GM19455 (cell line): ENCODE data around the gene PABPC3.

Source experiments
- ATAC-seq: cut with Tn5 transposase; IDR thresholded peaks from one replicate; pipeline ENCODE4 v1.9.1; 2021; ENCODE audit not compliant: unreplicated experiment

Gene PABPC3

DNA sequence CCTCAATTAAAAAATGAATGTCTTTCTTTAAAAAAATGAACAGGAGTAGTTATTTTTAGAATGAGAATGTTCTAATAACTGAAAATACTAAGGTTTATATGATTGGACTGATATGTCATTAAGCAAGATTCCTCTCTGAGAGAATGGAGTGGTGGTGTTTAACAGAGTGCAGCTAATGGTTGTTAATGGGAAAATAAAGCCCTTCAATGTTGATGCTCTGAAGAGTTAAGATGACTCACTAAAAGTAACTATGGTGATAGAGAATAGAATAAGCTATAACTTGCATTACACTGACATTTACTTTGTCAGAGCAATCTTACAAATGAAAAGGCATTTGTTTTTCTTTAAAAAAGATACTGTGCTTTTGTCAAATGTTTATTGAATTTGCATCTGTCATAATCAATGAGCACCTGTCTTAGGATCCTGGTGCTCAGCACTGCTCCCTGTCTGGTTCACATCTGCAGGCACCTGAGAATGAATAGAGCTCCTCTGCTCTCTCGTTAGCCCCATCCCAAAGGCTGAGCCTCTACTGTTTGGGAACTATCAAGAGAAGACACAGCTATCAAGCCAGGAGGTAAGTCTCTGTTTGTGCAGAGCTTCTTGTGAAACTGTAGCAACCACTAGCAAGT is 15.1 kb downstream of the PABPC3 start:
- ATAC-seq: no peak

DNA sequence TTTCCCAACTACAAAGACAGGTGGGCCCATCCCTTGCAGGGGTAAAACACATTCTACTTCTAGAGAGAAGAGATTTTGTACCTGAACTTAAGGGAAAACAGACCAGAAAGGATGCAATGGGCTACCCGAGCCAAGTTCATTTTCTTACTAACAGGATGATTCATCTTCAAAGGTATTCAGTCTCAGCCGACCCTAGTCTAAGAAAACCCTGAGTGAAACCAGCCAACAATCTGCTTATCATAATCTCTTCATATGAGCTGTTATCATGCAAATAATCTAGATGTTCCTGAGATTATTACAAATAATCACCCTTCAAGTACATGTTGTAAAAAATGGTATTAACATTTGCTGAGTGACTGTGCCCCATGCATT is 15.6 kb downstream of the PABPC3 start:
- ATAC-seq: no peak

GRCh38 chr13:25112695-25113255 is 16.8 kb downstream of the PABPC3 start:
- ATAC-seq: no peak

DNA sequence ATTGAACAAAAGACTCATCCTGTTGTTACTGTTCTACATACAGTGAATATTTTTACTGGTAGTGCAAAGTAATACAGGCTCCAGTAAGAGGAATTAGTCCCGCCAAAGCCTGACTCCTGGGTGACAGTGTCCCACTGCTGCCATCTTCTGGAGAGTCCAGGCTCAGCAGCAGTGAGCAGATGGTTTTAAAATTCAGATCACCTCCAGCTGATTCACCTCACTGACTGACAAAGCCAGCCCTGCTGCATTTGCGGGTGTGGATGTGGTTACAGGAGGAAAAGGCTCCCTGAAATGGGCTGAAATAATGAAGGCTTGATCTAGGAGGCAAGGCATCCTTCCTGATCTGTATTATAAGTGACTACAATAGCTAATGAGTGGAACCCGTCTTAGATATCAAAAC is 18.3 kb downstream of the PABPC3 start:
- peak; percentile 79 for ATAC-seq

DNA sequence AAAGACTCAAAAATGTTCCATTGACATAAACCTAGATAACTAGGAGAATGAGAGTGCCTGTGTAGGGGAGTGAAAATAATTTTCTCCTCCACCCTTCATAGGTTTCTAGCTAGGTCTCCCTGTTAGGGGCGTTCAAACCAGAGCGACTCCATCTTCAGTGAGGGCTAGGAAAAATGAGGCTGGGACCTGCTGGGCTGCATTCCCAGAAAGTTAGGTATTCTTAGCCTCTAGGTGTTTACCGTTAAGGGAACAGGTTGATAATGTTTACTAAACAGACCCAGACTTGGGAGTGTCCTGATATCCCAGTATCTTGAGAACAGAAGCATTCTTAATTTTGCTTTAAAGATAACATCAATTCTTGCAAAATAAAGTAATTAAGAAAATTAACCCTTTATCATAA is 20.1 kb downstream of the PABPC3 start:
- no peak for ATAC-seq

- ATAC-seq: no peak
Measured at GRCh38 chr13:25117312-25117711, 21.4 kb downstream of the PABPC3 start.

GRCh38 chr13:25118378-25118905 is 22.5 kb downstream of the PABPC3 start:
- no peak for ATAC-seq

DNA sequence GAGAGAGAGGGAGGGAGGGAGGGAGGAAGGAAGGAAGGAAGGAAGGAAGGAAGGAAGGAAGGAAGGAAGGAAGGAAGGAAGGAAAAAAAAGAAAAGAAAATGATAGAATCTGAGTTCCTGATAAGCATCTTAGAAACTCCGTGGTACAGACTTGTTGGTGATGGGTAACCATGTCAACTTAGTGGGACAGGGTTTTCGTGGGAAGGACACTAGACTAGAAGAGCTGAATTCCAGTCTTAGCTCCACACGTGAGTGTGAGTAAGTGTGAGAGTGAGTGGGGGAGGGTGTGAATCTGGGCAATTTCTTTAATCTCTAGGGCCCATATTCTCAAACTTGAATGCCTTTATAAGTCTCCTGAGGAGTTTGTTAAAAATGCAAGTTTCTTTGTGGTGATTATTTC is 35.0 kb downstream of the PABPC3 start:
- no peak for ATAC-seq

GRCh38 chr13:25131881-25132420 is 36.0 kb downstream of the PABPC3 start:
- ATAC-seq: no peak

DNA sequence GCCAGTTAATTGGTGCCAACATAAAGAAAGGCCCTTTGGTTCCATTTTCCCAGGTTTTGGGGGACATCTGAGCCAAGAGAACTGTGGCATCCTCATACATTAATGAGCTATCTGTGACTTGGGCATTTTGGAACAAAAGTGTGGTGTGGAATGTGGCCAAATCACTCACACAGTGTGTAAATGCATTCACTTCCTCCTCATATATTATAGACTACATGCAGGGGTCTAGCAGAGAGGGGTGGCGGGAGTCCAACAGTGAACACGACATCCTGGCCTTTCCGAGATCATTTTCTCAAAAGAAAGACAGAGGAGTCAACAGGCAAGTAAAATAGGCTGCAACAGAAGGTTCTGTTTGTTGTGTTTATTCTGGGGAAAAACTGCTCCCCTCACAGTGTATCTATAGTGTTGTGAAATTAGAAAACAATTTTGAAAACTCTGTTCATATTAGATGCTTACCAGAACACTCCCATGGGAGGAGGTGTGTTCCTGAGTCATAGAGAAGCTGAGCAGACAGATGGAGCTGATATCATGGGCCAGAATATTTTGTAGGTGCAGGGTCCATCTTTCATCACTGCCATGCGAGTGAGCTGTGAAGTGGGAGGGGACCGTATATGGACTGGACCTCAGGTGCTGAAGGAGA is 36.9 kb downstream of the PABPC3 start:
- ATAC-seq: no peak

DNA sequence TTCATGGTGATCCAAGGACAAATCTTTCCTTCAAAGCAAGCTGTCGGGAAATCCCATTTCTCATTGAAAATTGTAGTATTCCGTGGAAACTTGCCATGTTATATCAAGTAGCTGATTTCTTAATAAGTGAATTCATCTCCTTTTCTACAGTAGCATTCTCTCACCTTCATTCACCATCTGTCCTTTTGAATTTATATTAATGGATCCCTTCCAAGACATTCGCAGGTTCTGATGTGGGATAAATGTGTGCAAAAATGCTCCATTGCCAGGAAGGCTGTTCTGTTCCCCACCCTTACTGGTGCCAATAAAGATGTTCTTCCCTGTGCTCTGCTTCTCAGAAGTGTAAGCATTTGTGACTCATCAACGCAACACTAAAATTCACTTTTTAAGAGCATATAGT is 40.0 kb downstream of the PABPC3 start:
- no peak for ATAC-seq

GRCh38 chr13:25136880-25137787 is 41.2 kb downstream of the PABPC3 start:
- ATAC-seq: no peak

DNA sequence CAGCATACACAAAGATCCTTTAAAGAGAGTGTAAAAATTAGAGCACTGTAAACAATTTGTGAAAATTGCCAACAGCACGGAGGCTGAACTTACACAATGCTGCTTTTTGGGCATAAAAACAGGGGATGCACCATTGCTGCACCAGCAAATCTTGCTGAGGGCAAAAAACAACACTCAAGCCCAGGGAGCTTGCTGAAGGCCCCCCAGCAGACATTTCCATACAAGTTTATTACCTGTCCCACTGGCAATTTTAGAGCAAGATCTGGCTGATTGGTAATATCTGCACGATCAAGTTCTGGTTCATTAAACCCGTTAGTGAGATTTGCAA is 41.8 kb downstream of the PABPC3 start:
- no peak for ATAC-seq

DNA sequence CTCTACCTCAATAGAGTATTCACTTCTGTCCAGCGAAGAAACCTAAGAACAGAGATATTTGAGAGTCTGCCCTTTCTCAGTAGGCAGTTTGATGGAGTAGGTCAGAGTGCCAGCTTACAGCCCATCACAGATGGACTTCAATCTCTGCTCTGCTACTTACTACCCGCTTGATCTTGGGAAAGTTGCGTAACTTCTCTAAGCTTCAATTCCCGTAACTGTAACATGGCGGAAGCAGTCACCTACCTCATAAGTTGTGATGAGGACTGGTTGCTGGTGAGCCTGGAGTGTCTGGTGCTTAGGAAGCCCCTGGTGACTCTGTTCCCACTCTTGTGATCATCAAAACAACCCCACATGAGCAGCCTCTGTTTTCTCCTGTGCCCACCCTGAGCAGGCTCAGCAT is 45.1 kb downstream of the PABPC3 start:
- ATAC-seq: no peak

DNA sequence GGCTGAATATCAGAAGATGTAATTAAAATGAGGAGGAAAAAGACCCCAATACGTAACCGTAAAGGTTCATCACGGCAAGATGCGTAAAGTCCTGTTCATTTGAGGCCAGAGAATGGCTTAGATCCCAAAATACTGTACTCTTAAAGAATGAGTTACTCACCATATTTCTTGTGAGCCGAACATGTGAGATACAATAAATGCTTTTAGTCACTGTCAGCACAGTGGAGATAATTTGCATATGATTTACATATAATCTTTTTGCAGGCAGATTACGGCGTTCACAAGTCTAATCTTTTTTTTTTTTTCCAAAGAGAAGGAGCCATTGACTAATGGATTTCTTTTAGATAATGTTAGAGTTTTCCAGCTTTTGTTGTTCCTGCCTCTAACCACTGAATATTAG is 47.8 kb downstream of the PABPC3 start:
- no peak for ATAC-seq

DNA sequence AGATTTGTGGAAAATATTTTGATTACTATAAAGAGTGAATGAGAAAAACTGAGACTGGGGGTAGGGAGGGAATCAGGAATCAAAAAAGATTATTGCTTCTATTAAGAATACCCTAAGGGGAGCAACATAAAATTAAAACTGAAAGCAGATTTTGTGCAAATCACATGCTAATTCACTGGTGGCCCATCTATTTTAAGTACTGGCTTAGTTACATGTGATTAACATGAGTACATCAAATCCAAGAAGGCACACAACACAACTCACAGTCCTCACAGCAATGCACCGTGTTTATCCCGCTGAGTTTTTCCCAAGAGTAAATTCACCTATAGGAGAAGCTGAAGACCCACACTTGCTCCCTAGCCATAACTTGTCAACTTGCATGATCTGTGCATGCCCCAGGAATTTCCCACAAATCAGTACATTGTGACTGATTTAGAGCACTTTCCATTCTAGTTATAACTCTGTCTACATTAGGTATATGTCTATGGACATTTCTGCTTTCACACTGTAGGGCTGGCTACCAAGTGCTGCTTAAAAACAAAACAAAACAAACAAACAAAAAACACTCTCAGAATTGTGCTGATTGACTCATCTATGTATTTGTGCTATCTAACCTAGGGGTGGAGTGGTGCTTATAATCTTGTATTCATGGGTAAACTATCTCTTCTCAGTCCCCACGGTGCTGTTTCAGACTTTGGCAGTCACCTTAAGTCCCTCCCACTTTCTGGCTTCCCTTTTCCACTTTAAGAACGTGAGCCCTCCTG is 51.9 kb downstream of the PABPC3 start:
- no peak for ATAC-seq

GRCh38 chr13:25148402-25148771 is 52.5 kb downstream of the PABPC3 start:
- ATAC-seq: no peak
